ENCODE measurements around the gene GATC.

The GATC gene

GRCh38 chr12:120498870-120499515 is 52.7 kb downstream of the GATC start:
- ATAC-seq, result no peak

- no peak for ATAC-seq
Measured at GRCh38 chr12:120500581-120500980, 54.3 kb downstream of the GATC start.

GRCh38 chr12:120504587-120504986 is 58.3 kb downstream of the GATC start:
- ATAC-seq, result no peak

GRCh38 chr12:120508537-120508936 is 62.3 kb downstream of the GATC start:
- ATAC-seq, result no peak
